ENCODE results near the gene PSD.

GRCh38 chr10:102379383-102379782, 39.2 kb downstream of the PSD start:
- no peak for TF ChIP-seq CTCF (IDR thresholded peaks at IDR 0.05)
- no peak for TF ChIP-seq ZFX (IDR thresholded peaks at IDR 0.05; ENCODE audit: borderline replicate concordance)
